ENCODE data around the gene MAP1LC3B.
"Not testable (repeated sequence)": the region's sequence is repeated elsewhere in the genome, so short reads cannot be mapped to it uniquely, and the experiment has no call there.

Gene MAP1LC3B

DNA sequence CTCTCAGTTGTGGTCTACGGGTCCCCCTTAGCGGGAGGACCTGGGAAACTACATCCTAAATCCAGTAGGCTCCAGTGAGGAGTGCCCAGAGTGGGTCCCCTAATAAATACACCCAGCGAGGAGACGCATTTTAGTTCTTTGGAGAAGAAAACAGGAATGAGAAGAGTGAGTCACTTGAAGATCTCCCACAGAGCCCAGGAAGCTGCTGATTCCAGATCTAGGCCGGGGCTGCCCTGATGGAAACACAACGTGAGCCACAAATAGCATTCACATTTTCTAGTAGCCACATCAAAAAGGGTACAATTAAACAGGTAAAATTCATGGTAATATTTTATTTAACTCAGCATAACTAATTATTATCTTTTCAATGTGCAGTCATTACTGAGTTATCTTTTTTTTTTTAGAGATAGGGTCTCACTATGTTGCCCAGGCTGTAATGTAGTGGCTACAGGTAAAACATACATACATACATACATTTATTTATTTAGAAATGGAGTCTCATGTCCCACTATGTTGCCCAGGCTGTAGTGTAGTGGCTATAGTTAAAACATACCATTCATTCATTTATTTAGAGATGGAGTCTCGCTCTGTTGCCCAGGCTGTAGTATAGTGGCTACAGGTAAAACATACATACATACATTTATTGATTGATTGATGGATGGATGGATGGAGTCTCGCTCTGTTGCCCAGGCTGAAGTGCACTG is 30.1 kb upstream of the MAP1LC3B start:
- DNase-seq = no peak

DNA sequence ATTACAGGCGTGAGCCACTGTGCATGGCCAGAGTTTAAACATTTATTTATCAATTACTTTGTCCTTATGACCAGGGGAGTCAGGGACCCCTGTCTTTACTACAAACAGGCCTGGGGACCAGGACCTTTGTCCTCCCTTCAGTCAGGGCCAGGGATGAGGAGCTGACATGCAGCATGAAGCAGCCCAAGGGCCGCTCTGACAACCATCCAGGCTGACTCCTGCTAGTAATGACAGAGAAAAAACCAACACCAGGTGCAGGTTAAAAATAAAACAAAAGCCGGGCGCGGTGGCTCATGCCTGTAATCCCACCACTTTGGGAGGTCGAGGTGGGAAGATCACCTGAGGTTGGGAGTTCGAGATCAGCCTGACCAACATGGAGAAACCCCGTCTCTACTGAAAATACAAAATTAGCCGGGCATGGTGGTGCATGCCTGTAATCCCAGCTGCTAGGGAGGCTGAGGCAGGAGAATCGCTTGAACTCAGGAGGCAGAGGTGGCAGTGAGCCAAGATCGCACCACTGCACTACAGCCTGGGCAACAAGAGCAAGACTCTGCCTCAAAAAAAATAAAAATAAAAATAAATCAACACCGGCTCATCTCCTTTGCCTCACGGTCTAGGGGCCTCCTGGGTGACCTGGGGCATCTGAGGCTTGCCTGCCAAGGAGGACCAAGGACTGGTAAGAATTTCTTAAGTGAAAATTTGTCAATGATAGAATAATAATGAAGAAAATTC is 29.1 kb upstream of the MAP1LC3B start:
- DNase-seq = not testable (repeated sequence)

DNA sequence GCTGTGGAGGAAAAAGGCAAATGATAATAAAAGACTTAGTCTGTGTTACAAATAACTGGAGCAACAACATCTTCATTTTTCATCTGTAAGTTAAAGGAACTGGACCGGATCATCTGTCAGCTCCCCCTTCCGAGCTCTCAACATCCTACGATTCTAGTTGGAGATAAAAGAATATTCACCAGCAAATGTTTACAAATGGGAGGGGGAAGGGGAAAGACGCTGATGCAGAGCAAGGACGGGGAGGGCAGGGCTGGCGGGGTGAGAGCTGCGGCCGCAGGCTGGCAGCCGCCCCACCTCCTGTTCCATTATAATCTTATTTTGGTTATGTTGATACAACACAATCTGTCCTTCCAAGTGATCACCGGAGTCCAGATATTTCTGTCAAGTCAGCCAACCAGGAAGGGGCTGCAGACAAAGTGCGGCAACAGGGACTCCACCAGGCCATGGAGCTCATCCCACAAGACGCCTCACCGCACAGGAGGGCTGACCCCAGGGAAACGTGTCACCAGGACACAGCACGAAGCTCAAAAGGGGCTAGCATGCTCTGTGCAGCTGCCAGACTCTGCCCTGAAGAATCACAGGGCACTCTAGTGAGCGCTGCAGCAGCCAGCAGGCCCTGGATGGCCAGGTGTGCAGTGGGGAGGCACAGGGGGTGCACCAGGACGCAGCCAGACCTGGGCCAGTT is 28.2 kb upstream of the MAP1LC3B start:
- DNase-seq = no peak

DNA sequence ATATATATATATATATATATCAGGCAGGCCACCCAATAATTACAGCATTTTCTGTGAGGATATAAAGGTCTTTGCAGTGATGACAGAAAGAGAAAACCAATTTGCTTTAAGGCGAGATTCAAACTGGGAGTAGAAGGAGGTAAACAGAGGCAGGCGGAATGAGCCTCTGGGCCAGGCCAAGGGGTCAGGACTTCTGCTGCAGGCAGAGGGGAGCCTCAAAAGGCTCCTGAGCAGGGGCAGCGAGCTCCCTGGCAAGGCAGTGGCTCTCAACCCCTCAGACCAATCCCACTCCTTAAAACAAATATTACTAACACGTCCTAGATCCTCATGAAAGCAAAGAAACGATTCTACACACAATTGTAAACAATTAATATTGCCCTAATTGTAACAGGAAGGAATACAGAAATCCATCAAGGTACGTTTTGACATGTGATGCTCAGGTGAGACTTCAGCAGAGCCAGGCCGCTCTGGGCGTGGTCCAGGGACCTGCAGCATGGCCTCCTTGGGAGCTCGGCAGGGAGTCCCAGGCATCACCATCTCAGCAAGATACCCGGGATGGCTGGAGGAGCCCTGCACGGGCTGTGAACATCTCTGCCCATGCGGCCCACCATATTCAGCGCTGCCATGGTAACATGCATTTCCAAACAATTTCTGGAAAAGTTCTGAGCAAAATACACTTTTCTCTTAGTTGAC is 27.0 kb upstream of the MAP1LC3B start:
- DNase-seq = no peak

DNA sequence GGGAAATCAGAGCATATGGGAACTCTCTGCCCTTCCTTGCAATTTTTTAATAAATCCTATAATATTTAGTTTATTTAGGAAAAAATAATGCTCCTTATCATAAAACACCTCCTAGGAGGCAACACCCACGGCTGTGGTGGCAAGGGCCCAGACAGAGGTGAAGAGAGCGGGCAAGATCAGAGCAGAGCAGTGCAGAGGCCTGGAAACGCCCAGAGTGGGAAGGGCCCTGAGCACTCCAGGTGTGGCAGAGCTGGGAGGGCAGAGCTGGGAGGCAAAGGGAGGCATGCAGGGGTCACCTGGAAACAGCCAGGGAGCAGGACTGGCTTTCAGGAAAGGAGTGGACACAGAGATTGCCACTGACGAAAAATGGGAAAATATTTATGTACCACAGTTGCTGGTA is 25.8 kb upstream of the MAP1LC3B start:
- DNase-seq = no peak

DNA sequence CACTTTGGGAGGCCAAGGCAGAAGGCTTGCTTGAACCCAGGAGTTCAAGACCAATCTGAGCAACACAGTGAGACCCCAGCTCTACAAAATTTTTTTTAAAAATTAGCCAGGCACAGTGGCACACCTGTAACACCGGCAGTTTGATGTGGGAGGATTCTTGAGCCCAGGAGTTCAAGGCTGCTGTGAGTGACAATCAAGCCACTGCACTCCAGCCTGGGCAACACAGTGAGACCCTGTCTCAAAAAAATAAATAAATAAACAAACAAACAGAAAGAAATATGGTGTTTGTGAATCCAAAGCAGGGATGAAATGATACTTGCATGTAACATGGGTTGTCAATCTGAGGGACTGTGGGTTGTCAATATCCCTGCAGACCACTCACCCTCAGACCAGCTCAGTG is 25.2 kb upstream of the MAP1LC3B start:
- no peak for DNase-seq

DNA sequence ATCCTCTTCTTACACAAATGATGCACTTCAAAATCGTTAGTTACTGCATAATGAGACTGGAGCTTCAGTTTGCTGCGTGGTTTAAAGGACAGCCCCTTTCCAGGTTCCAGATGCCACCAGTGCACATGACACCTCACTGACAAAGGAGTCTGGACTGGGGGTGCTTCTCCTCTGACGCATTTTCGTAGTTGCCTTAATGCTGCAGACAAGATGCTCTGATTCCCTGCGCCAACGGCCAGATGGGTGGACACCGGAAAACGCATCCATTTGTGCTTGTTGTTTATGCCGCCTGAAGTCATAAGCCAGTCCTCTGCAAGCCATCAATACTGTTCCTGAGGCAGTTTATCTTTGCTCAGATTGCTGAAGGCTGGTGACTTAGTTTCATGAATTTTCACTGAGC is 24.6 kb upstream of the MAP1LC3B start:
- DNase-seq = no peak

DNA sequence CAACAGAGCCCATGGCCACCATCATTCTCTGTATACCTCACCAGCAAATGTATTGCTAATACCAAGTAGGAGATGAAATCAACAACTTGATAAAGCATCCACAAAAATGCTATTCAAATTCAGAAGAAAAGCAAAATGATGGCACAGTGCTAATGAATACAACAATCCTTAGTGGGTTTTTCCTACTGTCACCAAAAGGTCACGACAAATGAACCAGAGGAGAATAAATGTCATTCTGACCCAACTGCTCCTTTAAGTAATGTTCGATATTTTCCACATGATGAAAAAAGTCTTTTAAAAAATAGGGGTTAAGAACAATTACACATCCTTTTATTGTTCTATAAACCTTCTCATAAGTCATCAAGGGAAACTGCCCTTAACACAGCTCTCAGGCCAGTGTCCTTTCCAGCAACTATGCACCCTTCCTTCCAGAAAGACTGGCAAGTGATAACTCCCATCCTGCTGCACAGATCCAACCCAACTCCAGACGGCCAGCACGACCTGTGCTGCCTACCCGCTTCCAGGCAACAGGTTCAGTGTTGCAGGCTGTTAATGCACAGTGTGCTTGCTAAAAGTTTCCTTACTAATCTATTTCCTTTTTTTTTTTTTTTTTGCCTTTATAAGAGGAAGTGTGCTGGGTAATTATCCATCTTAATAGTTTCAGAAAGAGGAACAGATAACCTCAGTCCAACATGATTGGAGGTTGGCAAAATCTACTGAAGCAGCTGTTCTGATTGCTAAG is 23.9 kb upstream of the MAP1LC3B start:
- DNase-seq = no peak

DNA sequence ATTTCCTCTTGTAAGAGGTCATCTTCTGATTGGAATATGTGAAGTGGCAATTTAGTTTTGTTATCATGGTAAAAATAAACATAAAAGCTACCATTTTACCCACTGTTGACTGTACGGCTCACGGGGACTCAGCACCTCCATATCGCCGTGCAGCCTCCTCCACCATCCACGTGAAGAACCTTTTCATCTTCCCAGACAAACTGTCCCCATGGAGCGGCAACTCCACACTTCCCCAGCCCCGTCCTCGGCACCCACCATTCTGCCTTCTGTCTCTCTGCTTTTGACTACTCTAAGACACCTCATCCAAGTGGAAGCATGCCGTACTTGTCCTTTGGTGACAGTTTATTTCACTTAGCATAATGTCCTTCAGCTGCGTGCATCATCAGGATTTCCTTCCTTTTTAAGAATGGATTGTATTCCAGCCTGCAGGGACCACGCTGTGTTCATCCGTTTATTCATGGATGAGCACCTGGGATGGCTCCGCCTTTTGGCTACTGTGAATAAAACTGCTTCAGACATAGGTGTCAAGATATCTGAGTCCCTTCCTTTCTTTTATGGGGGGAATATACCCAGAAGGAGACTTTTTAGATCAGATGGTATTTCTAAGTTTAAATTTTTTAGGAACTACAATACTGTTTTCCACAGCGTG is 22.9 kb upstream of the MAP1LC3B start:
- DNase-seq = no peak

DNA sequence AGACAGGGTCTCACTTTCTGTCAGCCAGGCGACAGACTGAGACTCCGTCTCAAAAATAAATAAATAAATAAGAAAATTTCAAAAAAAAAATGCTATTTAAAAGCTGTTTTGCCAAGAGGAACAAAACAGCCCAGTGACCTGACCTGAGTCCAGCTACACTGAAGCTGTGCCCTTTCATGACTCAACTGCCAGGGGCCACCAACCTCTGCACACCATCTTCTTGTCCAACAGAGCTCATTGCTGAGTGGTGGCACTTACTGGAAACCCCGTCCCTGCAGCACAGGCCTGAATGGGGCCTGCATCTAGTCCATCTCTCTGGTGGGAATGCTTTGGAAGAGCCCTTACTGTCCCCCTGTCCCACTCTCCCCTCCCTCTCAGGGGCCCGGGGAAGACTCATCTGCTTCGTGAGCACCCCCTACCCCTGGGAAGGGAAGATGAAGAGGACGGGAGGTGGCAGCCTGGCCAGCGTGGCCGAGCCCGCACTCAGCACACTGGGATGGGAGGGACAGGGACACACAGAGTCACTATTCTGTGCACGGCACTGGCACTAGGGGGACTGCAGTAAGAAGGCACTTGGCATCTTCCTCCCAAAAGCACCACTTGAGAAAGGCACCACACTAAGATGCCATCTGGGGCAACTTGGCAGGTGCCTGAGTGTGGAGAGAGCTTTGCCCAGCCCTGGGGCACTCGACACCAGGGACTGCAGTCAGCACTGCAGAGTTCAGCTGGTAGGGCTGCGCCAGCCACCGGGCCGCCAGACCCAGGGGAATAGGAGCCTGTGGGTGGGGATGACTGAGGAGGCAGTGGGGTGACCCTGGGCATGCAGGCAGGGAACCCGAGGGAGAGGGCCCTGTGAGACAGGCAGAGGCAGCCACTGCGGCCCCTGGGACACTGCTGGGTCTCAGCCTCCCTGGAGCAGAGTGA is 22.1 kb upstream of the MAP1LC3B start:
- DNase-seq = no peak

DNA sequence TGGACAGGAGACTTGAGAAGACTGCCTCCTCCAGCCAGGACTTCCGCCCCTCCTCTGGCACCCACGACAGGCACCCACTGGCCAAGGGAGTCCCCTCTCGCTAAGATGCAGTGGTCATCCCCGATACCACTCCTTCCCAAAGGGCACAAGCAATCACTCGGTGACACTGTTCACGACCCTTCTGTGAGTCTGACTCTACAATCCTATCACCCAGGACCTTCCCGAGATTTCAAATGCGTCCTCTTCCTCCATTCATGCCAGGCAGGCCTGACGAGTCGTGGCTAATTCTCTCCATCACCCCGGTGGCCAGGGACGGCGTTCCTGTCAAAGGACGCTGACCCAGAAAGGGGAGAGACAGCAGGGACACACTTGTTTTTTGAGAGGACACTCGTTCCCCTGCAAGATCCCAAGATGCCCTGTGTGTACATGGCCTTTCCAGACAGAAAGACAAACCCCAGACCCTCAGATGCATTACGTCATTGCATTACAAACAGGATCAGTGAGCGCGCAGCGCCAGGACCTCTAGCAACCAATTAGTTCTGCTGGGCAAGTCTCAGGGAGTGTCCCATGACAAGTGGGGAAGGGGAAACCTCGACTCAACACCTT is 20.8 kb upstream of the MAP1LC3B start:
- DNase-seq = no peak

DNA sequence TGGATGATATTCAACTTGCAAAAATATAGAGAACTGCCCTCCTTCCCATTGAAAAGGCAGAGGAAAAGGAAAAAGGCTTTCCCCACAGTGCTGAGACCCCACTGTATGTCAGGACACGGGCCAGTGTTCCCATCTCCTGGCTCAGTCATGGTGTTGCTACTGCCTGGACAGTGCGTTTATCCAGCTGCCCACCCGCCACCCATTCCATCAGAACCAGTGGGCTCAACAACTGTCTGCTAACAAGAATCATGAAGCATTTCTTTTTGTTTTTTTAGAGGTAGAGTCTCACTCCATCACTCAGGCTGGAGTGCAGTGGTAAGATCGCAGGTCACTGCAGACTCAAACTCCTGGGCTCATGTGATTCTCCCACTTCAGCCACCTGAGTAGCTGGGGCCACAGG is 19.8 kb upstream of the MAP1LC3B start:
- no peak for DNase-seq

DNA sequence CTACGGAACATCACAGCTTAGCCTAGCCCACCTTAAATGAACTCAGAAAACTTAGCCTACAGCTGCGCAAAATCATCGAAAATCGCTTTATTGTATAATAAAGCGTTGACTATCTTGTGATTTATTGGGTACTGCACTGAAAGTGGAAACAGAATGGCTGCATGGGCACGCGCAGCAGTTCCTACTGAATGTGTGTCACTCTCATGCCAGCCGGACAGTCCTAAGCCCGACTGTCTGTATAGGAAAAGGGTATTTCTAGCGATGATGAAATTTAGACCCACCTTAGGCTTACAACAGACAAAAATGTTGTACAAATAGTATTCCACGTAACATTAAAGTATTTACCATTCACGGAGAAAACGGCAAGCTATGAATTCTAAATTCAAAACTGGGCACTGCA is 17.8 kb upstream of the MAP1LC3B start:
- no peak for DNase-seq

DNA sequence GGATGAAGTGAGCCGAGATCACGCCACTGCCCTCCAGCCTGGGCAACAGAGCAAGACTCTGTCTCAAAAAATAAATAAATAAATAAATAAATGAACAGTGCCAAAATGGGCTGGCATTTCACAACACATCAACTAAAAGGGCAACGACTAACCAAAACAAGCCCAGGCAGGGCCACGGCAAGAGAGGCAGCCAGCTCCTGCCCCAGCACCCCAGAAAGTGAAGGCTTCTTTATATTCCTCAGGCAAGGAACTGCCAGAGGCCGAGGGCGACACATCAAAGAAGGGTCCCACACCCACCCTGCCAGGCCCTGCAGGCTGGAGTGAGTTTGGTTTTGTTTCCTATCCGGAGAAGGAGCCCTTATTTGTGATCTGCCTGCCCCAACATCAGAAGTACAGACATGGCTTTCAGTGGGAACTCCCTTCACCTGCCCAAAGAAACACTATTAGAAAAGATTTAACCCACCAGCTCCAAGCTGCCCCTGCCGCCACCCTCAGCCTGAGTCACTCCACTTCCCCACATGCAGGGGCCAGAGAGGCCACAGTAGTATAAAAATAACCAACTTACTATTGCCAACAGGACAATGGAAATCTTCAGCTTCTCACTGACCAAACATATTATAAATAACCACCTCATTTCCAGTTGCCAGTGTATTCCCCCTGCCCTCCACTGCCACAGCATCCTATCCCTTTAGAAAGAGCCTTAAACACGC is 16.6 kb upstream of the MAP1LC3B start:
- DNase-seq = no peak

DNA sequence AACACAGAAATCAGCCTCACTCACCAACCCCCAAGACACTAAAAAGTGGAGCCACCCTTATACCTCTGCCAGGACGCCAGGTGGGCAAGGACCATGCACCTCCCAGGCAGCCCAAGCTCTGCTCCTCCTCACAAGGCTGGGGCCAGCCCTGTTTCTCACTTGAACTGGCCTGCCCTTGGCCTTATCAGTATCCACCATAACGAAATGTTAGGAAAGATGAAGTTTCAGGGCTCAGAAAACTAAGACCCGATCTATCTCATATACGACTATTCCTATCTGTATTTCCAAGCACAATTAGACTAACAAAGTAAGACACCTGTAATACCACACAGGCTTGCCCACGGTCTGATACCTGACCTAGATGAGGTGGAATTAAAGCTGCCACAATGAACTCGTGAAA is 15.5 kb upstream of the MAP1LC3B start:
- no peak for DNase-seq

DNA sequence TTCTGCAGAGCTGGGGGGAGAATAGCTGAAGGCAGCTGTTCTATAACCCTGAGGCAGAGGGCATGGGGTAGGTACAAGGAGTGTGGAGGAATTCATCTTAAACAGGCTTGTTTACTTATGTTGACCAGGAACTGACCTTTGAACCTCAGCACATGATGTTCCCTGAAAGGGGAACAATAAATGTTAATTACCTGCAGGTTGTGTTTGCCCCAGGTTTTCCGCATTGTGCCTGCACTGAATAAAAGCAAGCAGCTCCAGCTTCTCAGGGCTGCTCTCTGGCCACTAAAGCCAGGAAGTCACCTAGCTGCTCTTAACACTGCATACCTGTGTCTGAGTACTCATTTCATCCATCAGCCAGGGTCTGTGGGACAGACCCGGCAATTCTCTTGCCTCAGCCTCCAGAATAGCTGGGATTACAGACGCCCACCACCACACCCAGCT is 12.8 kb upstream of the MAP1LC3B start:
- DNase-seq = not testable (repeated sequence)

DNA sequence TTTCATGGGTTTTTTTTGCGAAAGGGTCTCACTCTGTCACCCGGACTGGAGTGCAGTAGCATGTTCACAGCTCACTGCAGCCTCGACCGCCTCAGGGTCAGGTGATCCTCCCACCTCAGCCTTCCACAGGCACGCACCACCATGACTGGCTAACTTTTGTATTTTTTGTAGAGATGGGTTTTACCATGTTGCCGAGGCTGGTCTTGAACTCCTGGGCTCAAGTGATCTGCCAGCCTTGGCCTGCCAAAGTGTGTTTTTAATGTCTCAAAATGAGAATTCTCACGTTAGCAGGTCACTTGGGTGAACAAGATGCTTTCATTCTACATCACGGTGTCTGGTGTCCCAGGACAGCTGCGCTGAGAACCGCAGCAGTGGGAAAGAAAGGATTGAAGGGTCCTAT is 11.7 kb upstream of the MAP1LC3B start:
- no peak for DNase-seq

DNA sequence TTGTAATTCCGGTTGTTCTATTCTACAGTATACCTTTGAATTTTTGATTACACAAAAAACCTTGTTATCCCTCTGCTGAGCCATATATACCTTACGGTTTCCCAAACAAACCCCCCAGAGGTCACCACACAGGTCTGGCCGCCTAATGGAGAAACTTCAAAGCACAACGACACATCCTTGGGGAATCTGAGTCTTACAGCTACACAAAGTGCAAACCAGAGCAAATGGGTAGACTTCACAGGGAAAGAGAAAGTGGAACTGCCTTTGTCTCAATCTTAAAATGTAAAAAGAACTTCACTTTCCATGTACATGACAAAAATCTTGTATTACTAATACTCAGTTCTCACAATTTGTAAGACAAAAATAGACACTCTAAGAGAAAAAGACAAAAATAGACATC is 11.3 kb upstream of the MAP1LC3B start:
- no peak for DNase-seq

DNA sequence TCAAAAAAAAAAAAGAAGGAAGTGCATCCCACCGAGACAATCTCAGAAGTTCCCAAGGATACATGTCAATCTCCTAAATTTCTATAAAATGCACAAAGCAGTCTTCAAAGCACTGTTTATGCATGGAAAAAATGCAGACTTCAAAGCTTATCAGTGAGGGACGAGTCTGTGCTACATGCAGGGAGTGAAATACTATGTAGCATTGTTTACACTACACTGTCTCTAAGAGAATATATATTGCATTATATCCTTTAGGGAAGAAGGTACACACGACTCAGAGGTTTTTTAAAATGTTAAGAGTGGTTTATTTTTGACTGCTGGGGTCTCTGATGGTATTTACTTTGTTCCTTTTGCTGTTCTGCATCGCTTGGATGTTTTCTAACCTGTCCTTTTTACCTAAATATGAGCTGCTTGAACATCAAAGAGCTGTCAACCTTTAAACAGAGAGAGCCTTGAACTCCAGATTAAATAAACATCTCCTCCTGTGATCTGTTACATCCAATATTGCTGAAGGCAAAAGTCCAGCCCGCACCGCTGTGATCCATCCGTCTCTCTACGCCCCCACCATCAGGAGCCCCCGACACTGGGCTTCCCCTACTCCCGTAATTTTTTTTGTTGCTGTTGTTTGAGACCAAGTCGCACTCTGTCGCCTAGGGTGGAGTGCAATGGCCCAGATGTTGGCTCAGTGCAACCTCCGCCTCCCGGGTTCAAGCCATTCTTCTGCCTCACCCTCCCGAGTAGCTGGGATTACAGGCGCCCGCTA is 9.9 kb upstream of the MAP1LC3B start:
- no peak for DNase-seq

Measured in activated naive CD4-positive, alpha-beta T cell (primary cell).